Neural cell (in vitro differentiated cells): Measurements from ENCODE around the gene ANKRD6.

ENCODE experiments used
- CTCF ChIP-seq: fragments of 450-650 bp; IDR thresholded peaks from 2 replicates; pipeline ENCODE4 v1.5.1; 2014; ENCODE audit warnings: antibody characterized with exemption, mild to moderate bottlenecking, moderate library complexity; ENCODE audit not compliant: poor library complexity, severe bottlenecking
- EP300 ChIP-seq: fragments of 450-650 bp; conservative IDR thresholded peaks from 2 replicates; pipeline ENCODE4 v1.6.1; 2014; ENCODE audit warnings: antibody characterized with exemption, mild to moderate bottlenecking, moderate library complexity; ENCODE audit not compliant: poor library complexity, severe bottlenecking
- EZH2 ChIP-seq: fragments of 200-600, 300-800 bp; shearing (Covaris generic), sonication (generic); IDR thresholded peaks from 2 replicates; pipeline ENCODE4 v1.6.1; 2014; ENCODE audit warnings: antibody characterized with exemption, low read length, borderline replicate concordance, mild to moderate bottlenecking; ENCODE audit not compliant: insufficient read depth, poor library complexity, severe bottlenecking
- MXI1 ChIP-seq: fragments of 450-650 bp; conservative IDR thresholded peaks from 2 replicates; pipeline ENCODE4 v1.6.1; 2014; ENCODE audit warnings: antibody characterized with exemption, mild to moderate bottlenecking; ENCODE audit not compliant: poor library complexity, severe bottlenecking
- POLR2AphosphoS5 ChIP-seq: IDR thresholded peaks from 2 replicates; pipeline ENCODE4 v1.6.1; 2012
- RAD21 ChIP-seq: fragments of 450-650 bp; conservative IDR thresholded peaks from 2 replicates; pipeline ENCODE4 v1.6.1; 2014; ENCODE audit warnings: antibody characterized with exemption, mild to moderate bottlenecking, moderate library complexity
- SMC3 ChIP-seq: fragments of 450-650 bp; conservative IDR thresholded peaks from 2 replicates; pipeline ENCODE4 v1.6.1; 2014; ENCODE audit warnings: antibody characterized with exemption, mild to moderate bottlenecking, moderate library complexity; ENCODE audit not compliant: poor library complexity
- TAF1 ChIP-seq: IDR thresholded peaks from 2 replicates; pipeline ENCODE4 v1.6.1; 2012; ENCODE audit warnings: low read depth
- TF ChIP-seq, protein P1 (sequence below): IDR thresholded peaks from 2 replicates; pipeline ENCODE4 v1.6.1; 2012; ENCODE audit warnings: borderline replicate concordance

- TF ChIP-seq CTCF (no peak), EZH2 (no peak), POLR2AphosphoS5 (no peak), TAF1 (no peak), RAD21 (no peak), EP300 (no peak), SMC3 (no peak), MXI1 (no peak)
- TF ChIP-seq, protein P1, sequence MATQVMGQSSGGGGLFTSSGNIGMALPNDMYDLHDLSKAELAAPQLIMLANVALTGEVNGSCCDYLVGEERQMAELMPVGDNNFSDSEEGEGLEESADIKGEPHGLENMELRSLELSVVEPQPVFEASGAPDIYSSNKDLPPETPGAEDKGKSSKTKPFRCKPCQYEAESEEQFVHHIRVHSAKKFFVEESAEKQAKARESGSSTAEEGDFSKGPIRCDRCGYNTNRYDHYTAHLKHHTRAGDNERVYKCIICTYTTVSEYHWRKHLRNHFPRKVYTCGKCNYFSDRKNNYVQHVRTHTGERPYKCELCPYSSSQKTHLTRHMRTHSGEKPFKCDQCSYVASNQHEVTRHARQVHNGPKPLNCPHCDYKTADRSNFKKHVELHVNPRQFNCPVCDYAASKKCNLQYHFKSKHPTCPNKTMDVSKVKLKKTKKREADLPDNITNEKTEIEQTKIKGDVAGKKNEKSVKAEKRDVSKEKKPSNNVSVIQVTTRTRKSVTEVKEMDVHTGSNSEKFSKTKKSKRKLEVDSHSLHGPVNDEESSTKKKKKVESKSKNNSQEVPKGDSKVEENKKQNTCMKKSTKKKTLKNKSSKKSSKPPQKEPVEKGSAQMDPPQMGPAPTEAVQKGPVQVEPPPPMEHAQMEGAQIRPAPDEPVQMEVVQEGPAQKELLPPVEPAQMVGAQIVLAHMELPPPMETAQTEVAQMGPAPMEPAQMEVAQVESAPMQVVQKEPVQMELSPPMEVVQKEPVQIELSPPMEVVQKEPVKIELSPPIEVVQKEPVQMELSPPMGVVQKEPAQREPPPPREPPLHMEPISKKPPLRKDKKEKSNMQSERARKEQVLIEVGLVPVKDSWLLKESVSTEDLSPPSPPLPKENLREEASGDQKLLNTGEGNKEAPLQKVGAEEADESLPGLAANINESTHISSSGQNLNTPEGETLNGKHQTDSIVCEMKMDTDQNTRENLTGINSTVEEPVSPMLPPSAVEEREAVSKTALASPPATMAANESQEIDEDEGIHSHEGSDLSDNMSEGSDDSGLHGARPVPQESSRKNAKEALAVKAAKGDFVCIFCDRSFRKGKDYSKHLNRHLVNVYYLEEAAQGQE = no peak
Measured at GRCh38 chr6:89596056-89596455, 163.1 kb downstream of the ANKRD6 start.
